Esophagus muscularis mucosa (tissue), 4 donors: ENCODE measurements around the gene CCRL2. TPM values are rescaled to one million over a fixed set of nuclear protein-coding genes. Genes with fewer than 3 reads are reported as not detected.
"Not testable (repeated sequence)": the region's sequence is repeated elsewhere in the genome, so short reads cannot be mapped to it uniquely, and the experiment has no call there.

Experiments
- DNase-seq: peaks from one replicate; pipeline ENCODE4 v3.0.0-alpha.2; 2017; ENCODE audit errors: extremely low spot score
- H3K27ac ChIP-seq, 4 donors: fragments of 200-600 bp; sonication (generic); replicated peaks in 1 of 4; 1 replicate in 3 of 4; 2 replicates in 1 of 4; pipeline ENCODE4 v1.5.1; 2016 to 2019; ENCODE audit warnings: mild to moderate bottlenecking in 1 of 4
- H3K27me3 ChIP-seq, 4 donors: fragments of 200-600 bp; sonication (generic); one replicate each; pipeline versions ENCODE4 v1.5.1 to v1.6.0; 2016 to 2019
- H3K36me3 ChIP-seq, 4 donors: fragments of 200-600 bp; sonication (generic); one replicate each; pipeline ENCODE4 v1.5.1; 2016 to 2019
- H3K4me1 ChIP-seq, 4 donors: fragments of 200-600 bp; sonication (generic); one replicate each; pipeline ENCODE4 v1.5.1; 2016 to 2019
- H3K4me3 ChIP-seq, 4 donors: fragments of 200-600 bp; sonication (generic); 1 replicate in 2 of 4; 2 replicates in 2 of 4; pipeline ENCODE4 v1.5.1; 2016 to 2019; ENCODE audit warnings: mild to moderate bottlenecking in 4 of 4, moderate library complexity in 1 of 4
- H3K9me3 ChIP-seq, 4 donors: fragments of 200-600 bp; sonication (generic); 1 replicate in 3 of 4; 2 replicates in 1 of 4; pipeline ENCODE4 v1.5.1; 2016 to 2019
- EP300 ChIP-seq: sonication (generic); formaldehyde crosslinking; IDR thresholded peaks from one replicate; pipeline ENCODE4 v1.6.1; 2017; ENCODE audit warnings: antibody characterized with exemption
- POLR2A ChIP-seq: fragments of 450-650 bp; IDR thresholded peaks from one replicate; pipeline ENCODE4 v1.6.1; 2017; ENCODE audit warnings: antibody characterized with exemption, moderate library complexity, mild to moderate bottlenecking, low read depth
- POLR2AphosphoS5 ChIP-seq, 2 donors: sonication (generic); formaldehyde crosslinking; IDR thresholded peaks; one replicate each; pipeline ENCODE4 v1.6.1; 2017; ENCODE audit warnings: antibody characterized with exemption in 2 of 2
- WGBS: methylation state at CpG from one replicate; pipeline ENCODE4 v1.1.5; 2018; 5-methylcytosine and 5-hydroxymethylcytosine counted together
- intact Hi-C: fragments of 100-400 bp; cut with DNase I; formaldehyde crosslinking; loops from one replicate; pipeline ENCODE4 v1.15.1; 2023
- total RNA-seq, 4 donors: library from RNA; depleted of rRNA; stranded (reverse); fragments of >200 nt; gene quantifications; one replicate each; pipeline versions ENCODE4 v1.1.0 to v1.2.1, GENCODE V29; 2016
- TF ChIP-seq, protein P1 (sequence below), 3 experiments: fragments of 200-600 bp in 2 of 3; fragments of 450-650 bp in 1 of 3; sonication (generic) in 2 of 3; IDR thresholded peaks; one replicate each; pipeline ENCODE4 v1.5.1; 2017 to 2019; ENCODE audit warnings: antibody characterized with exemption in 3 of 3, mild to moderate bottlenecking in 2 of 3, moderate library complexity in 1 of 3

Gene CCRL2
- total RNA-seq, 4 donors from 2014 or later = 1.1 to 3.0 (median 2.0) TPM

DNA sequence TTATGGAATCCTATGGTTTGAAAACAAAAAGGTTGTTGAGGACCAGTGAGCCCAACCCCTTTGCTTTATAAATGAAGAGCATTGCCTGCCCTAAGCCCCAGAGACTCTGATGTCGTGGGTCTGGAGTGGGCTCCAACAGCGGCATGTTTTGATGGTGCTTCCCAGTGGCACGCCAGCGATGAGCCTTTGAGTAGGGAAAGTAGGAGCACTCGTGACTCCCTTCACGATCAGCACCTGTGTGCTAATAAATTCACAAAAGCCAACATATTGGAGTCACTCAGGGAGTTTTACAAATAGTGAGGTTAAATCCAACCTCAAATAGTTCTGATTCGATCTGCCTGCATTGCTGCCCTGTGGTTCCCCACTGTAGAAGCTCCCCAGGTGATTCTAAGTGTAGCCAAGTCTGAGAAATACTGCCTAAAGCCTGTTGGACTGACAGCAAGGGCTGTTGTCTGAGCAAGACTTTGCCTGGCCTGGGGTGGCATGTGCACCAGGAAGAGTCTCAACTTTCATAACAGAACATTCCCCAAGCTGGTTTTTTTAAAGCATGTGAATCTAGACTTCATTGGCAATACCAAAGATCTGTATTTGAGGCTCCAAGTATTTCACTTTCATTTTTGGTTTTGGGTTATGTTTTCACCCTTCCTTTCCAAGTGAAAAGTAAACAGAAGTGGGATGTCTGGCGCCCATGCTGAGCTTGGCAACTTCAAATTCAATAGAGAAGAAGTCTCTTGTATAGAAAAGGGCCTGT is 26.4 kb upstream of the CCRL2 start:
- TF ChIP-seq EP300 (no peak), POLR2AphosphoS5 (IDR thresholded peaks at IDR 0.05) (no peak), POLR2A (no peak)
- TF ChIP-seq, protein P1, sequence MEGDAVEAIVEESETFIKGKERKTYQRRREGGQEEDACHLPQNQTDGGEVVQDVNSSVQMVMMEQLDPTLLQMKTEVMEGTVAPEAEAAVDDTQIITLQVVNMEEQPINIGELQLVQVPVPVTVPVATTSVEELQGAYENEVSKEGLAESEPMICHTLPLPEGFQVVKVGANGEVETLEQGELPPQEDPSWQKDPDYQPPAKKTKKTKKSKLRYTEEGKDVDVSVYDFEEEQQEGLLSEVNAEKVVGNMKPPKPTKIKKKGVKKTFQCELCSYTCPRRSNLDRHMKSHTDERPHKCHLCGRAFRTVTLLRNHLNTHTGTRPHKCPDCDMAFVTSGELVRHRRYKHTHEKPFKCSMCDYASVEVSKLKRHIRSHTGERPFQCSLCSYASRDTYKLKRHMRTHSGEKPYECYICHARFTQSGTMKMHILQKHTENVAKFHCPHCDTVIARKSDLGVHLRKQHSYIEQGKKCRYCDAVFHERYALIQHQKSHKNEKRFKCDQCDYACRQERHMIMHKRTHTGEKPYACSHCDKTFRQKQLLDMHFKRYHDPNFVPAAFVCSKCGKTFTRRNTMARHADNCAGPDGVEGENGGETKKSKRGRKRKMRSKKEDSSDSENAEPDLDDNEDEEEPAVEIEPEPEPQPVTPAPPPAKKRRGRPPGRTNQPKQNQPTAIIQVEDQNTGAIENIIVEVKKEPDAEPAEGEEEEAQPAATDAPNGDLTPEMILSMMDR (IDR thresholded peaks at IDR 0.05) = no peak
- Histone ChIP-seq H3K4me1 (peaks cover 4 to 9% (median 8%) of the 10 kb centered on the region in 4 donors), H3K4me3 (no peak overlapping the region), H3K27ac (peak overlapping the region in 1 of 4 donors; percentile 9), H3K27me3 (peaks cover 0 to under 1% (median 0%) of the 10 kb centered on the region in 4 donors), H3K36me3 (no peaks in the 10 kb centered on the region), H3K9me3 (no peaks in the 10 kb centered on the region)
- no peak for DNase-seq
- intact Hi-C loops = no loop called here
- WGBS = 69% methylated on average over 8 of the region's 8 CpGs

DNA sequence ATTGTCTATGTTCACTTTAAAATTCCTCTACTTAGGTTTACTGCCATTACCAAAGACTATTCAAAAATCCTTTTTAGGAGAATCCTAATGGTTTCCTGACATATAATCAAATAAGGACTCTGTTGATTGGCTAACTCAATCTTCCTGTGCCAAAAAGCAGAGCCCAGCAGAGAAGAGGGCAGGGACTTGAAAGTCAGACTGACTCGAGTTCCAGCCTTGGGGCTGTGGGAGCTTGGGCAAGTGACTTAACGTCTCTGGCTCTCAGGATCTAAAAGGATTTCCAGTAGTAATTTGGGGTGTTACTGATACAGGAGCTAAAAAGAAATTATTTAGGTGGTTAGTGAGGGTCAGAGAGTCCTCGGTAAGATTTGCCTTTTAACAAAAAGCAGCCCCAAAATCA is 25.4 kb upstream of the CCRL2 start:
- H3K27me3 ChIP-seq = peaks cover 0 to 8% (median 0%) of the 10 kb centered on the region in 4 donors
- H3K4me1 ChIP-seq = peaks cover 4 to 9% (median 8%) of the 10 kb centered on the region in 4 donors
- no peak overlapping the region for H3K4me3 ChIP-seq
- no peaks in the 10 kb centered on the region for H3K36me3 ChIP-seq
- 71% methylated on average over 3 of the region's 3 CpGs for WGBS
- H3K27ac ChIP-seq = no peak overlapping the region
- no peak for TF ChIP-seq POLR2AphosphoS5 (IDR thresholded peaks at IDR 0.05)
- TF ChIP-seq, protein P1 (IDR thresholded peaks at IDR 0.05) = no peak
- no peak for TF ChIP-seq EP300
- TF ChIP-seq POLR2A = no peak
- no peak for DNase-seq
- intact Hi-C loops = no loop called here
- no peaks in the 10 kb centered on the region for H3K9me3 ChIP-seq

DNA sequence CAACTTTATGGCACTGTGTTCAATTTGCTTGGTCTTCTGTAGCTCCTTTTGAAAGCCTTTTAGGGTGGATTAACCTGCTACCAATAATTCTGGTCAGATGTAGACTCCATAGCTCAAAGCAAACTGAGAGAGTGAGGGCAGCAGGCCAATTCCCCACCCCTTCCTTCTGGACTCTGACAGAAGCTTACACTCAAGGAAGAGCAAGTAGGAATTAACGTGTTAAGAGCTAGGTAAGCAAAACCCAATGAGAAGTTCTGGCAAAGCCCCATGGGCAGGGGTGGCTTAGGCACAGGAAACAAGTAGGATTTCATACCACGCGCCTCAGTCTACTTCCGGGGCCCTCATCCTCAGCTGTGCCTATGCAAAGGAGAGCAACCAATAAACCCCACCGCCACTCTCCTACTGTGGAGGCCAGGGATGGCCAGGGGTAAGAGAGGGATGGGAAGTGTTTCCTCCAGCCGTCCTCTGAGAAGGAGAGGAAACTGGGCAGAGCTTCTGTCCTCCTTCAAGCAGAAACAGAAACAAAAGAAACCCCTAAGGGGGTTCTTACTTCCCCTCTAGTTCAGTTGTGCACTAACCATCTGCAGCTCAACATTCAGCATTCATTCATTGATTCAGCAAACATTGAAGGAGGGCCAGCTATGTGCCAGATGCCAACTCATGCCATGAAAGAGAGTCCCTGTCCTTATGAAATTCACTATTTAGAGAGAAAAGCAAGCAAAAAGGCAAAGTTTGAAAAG is 23.7 kb upstream of the CCRL2 start:
- Histone ChIP-seq H3K27me3 (peaks cover 0 to 11% (median 0%) of the 10 kb centered on the region in 4 donors), H3K4me1 (peaks cover 4 to 9% (median 8%) of the 10 kb centered on the region in 4 donors), H3K27ac (no peak overlapping the region), H3K36me3 (no peaks in the 10 kb centered on the region), H3K9me3 (no peaks in the 10 kb centered on the region), H3K4me3 (no peak overlapping the region)
- no peak for DNase-seq
- TF ChIP-seq EP300 (no peak), POLR2AphosphoS5 (IDR thresholded peaks at IDR 0.05) (no peak), POLR2A (no peak)
- TF ChIP-seq, protein P1 (IDR thresholded peaks at IDR 0.05) = no peak
- intact Hi-C loops = no loop called here
- 51% methylated on average over 6 of the region's 6 CpGs for WGBS

DNA sequence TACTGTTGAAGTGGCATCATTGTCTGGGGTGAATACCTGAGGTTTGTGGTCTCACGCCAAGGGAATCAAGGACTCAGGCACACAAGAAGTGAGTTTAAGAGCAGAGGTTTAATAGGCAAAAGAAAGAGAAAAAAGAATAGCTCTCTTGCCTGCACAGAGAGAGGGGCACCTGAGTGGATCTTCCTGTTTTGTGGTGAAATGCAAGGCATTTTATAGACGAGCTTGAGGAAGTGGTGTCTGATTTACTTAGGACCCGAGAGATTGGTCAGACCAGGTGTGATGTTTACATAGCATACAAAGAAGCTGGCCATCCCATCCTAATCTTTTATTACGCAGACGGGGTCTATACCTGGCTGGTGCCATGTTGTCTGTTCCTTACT is 23.1 kb upstream of the CCRL2 start:
- H3K9me3 ChIP-seq = no peaks in the 10 kb centered on the region
- H3K4me3 ChIP-seq = no peak overlapping the region
- no peaks in the 10 kb centered on the region for H3K36me3 ChIP-seq
- intact Hi-C loops = no loop called here
- H3K27ac ChIP-seq = no peak overlapping the region
- no peak for DNase-seq
- peaks cover 0 to 11% (median 0%) of the 10 kb centered on the region in 4 donors for H3K27me3 ChIP-seq
- H3K4me1 ChIP-seq = peaks cover 4 to 9% (median 8%) of the 10 kb centered on the region in 4 donors
- no peak for TF ChIP-seq EP300
- 76% methylated on average over 5 of the region's 5 CpGs for WGBS

DNA sequence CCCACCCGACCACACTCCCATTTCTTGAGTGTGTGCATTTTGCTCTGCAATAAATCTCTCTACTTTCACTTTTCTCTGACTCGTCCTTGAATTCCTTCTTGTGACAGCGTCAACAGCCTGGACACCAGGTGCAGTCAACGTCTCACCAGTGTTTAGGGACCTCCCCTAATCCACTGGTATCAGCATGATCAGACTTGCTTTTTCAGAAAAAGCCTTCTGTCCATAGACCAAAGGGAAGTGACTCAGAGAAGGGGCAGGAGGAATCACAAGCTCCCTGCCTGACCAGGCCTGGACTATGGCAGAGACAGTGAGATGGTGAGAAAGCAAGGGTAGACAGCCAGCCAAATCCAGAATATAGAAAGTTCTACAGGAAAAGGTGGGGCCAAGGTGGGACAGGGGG is 20.9 kb upstream of the CCRL2 start:
- H3K4me3 ChIP-seq = no peak overlapping the region
- peaks cover 0 to under 1% (median 0%) of the 10 kb centered on the region in 4 donors for H3K4me1 ChIP-seq
- intact Hi-C loops = no loop called here
- DNase-seq = no peak
- no peaks in the 10 kb centered on the region for H3K36me3 ChIP-seq
- TF ChIP-seq, protein P1 (IDR thresholded peaks at IDR 0.05) = no peak
- TF ChIP-seq EP300 (no peak), POLR2AphosphoS5 (IDR thresholded peaks at IDR 0.05) (no peak), POLR2A (no peak)
- no peaks in the 10 kb centered on the region for H3K9me3 ChIP-seq
- H3K27me3 ChIP-seq = peaks cover 0 to 11% (median 0%) of the 10 kb centered on the region in 4 donors
- H3K27ac ChIP-seq = no peak overlapping the region
- WGBS = 46% methylated on average over 4 of the region's 4 CpGs

DNA sequence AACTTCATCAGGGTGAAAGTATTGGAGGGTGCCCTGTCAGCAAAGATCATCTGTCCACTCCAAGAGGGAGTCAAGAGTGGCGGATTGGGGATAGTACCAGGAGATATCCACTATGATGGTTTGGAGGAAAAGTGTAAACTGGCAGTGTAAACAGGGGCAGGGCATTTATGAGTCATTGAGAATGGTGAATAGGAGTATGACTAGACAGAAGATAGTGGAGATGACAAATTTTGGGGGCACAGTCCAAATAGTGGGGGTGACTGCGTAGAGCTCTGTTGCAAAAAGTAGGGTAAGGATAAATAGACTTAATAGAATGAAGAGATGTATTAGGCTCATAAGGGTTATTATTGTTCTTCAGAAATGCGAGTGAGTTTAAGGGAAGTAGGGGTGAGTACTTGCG is 18.2 kb upstream of the CCRL2 start:
- H3K4me1 ChIP-seq, intact Hi-C loops, H3K36me3 ChIP-seq, DNase-seq, H3K9me3 ChIP-seq, H3K4me3 ChIP-seq, H3K27ac ChIP-seq: not testable (repeated sequence)
- peaks cover 0 to 11% (median 0%) of the 10 kb centered on the region in 4 donors for H3K27me3 ChIP-seq
- 85% methylated on average over 4 of the region's 4 CpGs for WGBS
